ENCODE results near the gene PFN1. TPM values are rescaled to one million over a fixed set of nuclear protein-coding genes. Genes with fewer than 3 reads are reported as not detected.
A peak's percentile ranks its signal among the peaks of the same experiment; 100 is the strongest.

The PFN1 gene
- total and polyA plus RNA-seq, 2 of the 8 experiments (the other 6 are each of a cell fraction or from before 2014, with no cell fraction given) = 1,355 to 1,949 TPM

GRCh38 chr17:4898927-4899326 lies 49.4 kb downstream of the PFN1 start:
- Histone ChIP-seq H3K9ac (replicated peaks in 1 of 4; ENCODE audit: extremely low read depth in 1 of 4, low read depth in 3 of 4, low read length in 3 of 4) (no peak overlapping the region; a peak in 1 of 7 replicates), H3K27ac (ENCODE audit: low read depth, low read length) (no peak overlapping the region)
- TF ChIP-seq MAX (IDR thresholded peaks at IDR 0.05) (no peak), MAFK (IDR thresholded peaks at IDR 0.05; ENCODE audit: low read depth, low read length) (no peak), JUN (IDR thresholded peaks at IDR 0.05; ENCODE audit: low read depth, low read length) (no peak), RFX5 (IDR thresholded peaks at IDR 0.05; ENCODE audit: borderline replicate concordance, low read depth, low read length) (no peak), RXRA (IDR thresholded peaks at IDR 0.05; ENCODE audit: insufficient read depth, low read depth, low read length) (no peak), NANOG (IDR thresholded peaks at IDR 0.05; ENCODE audit: insufficient read depth, low read depth, low read length, poor library complexity, severe bottlenecking) (no peak), GABPA (IDR thresholded peaks at IDR 0.05; ENCODE audit: borderline replicate concordance, insufficient read depth, low read length) (no peak), TAF1 (IDR thresholded peaks at IDR 0.05; ENCODE audit: low read depth, low read length) (no peak), RNF2 (IDR thresholded peaks at IDR 0.05; ENCODE audit: borderline replicate concordance, low read depth, low read length, missing control alignments, poor library complexity, severe bottlenecking) (no peak), CBX5 (IDR thresholded peaks at IDR 0.05; ENCODE audit: low read depth, low read length) (no peak), POLR2A (IDR thresholded peaks at IDR 0.05; ENCODE audit: control extremely low read depth in 1 of 2, low read depth in 2 of 2, low read length in 2 of 2) (no peak), SIRT6 (IDR thresholded peaks at IDR 0.05; ENCODE audit: low read length) (no peak), CHD1 (IDR thresholded peaks at IDR 0.05; ENCODE audit: low read depth, low read length) (no peak), TEAD4 (IDR thresholded peaks at IDR 0.05; ENCODE audit: low read depth, low read length) (no peak)

More at GRCh38 chr17:4898927-4899326, 49.4 kb downstream of the PFN1 start:
- H3K4me2 ChIP-seq (ENCODE audit: insufficient read depth in 1 of 2, low read depth in 2 of 2, low read length in 2 of 2) = peak overlapping the region; percentile 4 to 51; a peak in 2 of 4 replicates
- H3K79me2 ChIP-seq (ENCODE audit: control insufficient read depth in 1 of 2, insufficient read depth in 2 of 2, low read length in 2 of 2) = no peaks in the 10 kb centered on the region
- no peak overlapping the region for H2AFZ ChIP-seq (ENCODE audit: low read length)
- H4K91ac ChIP-seq (replicated peaks; ENCODE audit: insufficient read length, low read length) = no peak overlapping the region
- H2BK20ac ChIP-seq (ENCODE audit: low read length) = no peak overlapping the region
- POLR2A ChIA-PET (ENCODE audit: partially characterized antibody) = interaction anchor here (0.7 to 6.4 kb wide), 10 partner anchors 8 to 195 kb away, joined by 3 to 49 read pairs (median 4); partner anchors contain the start of genes MED11, PELP1, PFN1 and PSMB6
- H3K14ac ChIP-seq (ENCODE audit: insufficient read length) = no peak overlapping the region
- no peak overlapping the region for H2AK5ac ChIP-seq (ENCODE audit: low read depth, low read length)
- H2BK120ac ChIP-seq (replicated peaks; ENCODE audit: low read depth, low read length) = no peak overlapping the region
- peaks cover 0 to 13% (median 4%) of the 10 kb centered on the region in 4 experiments; a peak in 6 of 7 replicates for H3K4me1 ChIP-seq (replicated peaks in 1 of 4; ENCODE audit: control insufficient read depth in 3 of 4, insufficient read depth in 4 of 4, low read length in 3 of 4)
- no peak overlapping the region for H3K56ac ChIP-seq (replicated peaks; ENCODE audit: insufficient read length, low read depth, low read length)
- DNase-seq (ENCODE audit: low read depth in 1 of 2, low spot score in 2 of 2) = no peak
- H3K79me1 ChIP-seq (ENCODE audit: low read depth, low read length) = no peaks in the 10 kb centered on the region
- H3K18ac ChIP-seq (ENCODE audit: extremely low read depth, low read length) = no peak overlapping the region
- peaks cover 0 to 10% of the 10 kb centered on the region in 2 experiments for H4K20me1 ChIP-seq (replicated peaks in 1 of 2; ENCODE audit: control insufficient read depth in 1 of 2, insufficient read depth in 2 of 2, low read length in 2 of 2)
- H3K36me3 ChIP-seq (ENCODE audit: control insufficient read depth in 2 of 4, insufficient read depth in 4 of 4, low read length in 3 of 4) = peaks cover 4 to 16% (median 11%) of the 10 kb centered on the region in 4 experiments; a peak in 7 of 8 replicates
- FAIRE-seq = no peak
- H4K5ac ChIP-seq (ENCODE audit: insufficient read length, low read depth, low read length) = no peak overlapping the region
- H2BK15ac ChIP-seq (ENCODE audit: low read length) = no peak overlapping the region
- H3K9me3 ChIP-seq (ENCODE audit: insufficient read depth in 2 of 2, low read depth in 1 of 2, low read length in 1 of 2) = no peaks in the 10 kb centered on the region
- H2BK5ac ChIP-seq (ENCODE audit: low read depth, low read length) = no peak overlapping the region
- H2BK12ac ChIP-seq (ENCODE audit: low read depth, low read length) = no peak overlapping the region
- no peak overlapping the region for H3K23ac ChIP-seq (ENCODE audit: insufficient read length)
- 84% methylated on average over 5 of the region's 34 CpGs; no CpG with 5 or more reads in 1 of the 2 experiments for WGBS, 2 experiments (ENCODE audit: extremely low coverage in 1 of 2, insufficient coverage in 1 of 2, insufficient read length in 1 of 2, insufficient replicate concordance in 2 of 2, low coverage in 1 of 2, low lambda C conversion rate in 2 of 2, missing lambda C conversion rate in 1 of 2)
- H3K4me3 ChIP-seq (ENCODE audit: extremely low read depth in 1 of 4, insufficient read depth in 2 of 4, low read depth in 3 of 4, low read length in 4 of 4) = peak overlapping the region in 1 of 4 experiments; percentile 58; a peak in 1 of 8 replicates
- CTCF ChIA-PET (ENCODE audit: partially characterized antibody) = interaction anchor here (0.6 to 3.0 kb wide), 7 partner anchors 10 to 167 kb away, joined by 3 to 22 read pairs (median 4); no protein-coding TSS in a partner anchor
- H3K23me2 ChIP-seq (ENCODE audit: low read depth, low read length) = peaks cover 3% of the 10 kb centered on the region; the same call in 1 of the 2 replicates
- 0 out of 7 replicates have a peak, but pooled peaks cover 0 to 2% (median 0%) of the 10 kb centered on the region in 4 experiments for H3K27me3 ChIP-seq (replicated peaks in 1 of 4; ENCODE audit: control insufficient read depth in 3 of 4, extremely low read depth in 1 of 4, insufficient read depth in 3 of 4, low read length in 3 of 4)
- no peak overlapping the region for H3K4ac ChIP-seq (replicated peaks; ENCODE audit: insufficient read length, low read depth, low read length)
- H4K8ac ChIP-seq (ENCODE audit: extremely low read depth, insufficient read depth, low read length) = no peak overlapping the region

All from H1 (cell line).